ENCODE data around the gene COMMD9. TPM values are rescaled to one million over a fixed set of nuclear protein-coding genes. Genes with fewer than 3 reads are reported as not detected.

COMMD9 gene
- total and polyA plus RNA-seq, 8 donors: 16.5 to 47.6 (median 29.1) TPM

GRCh38 chr11:36282926-36283325 lies 6.3 kb downstream of the COMMD9 start:
- Histone ChIP-seq H3K4me3 (no peak overlapping the region), H3K4me1 (no peaks in the 10 kb centered on the region), H3K27me3 (no peaks in the 10 kb centered on the region), H3K27ac (no peak overlapping the region), H3K9me3 (no peaks in the 10 kb centered on the region), H3K36me3 (peaks cover 0 to 16% (median 0%) of the 10 kb centered on the region in 3 donors)
- no peak for TF ChIP-seq CTCF (IDR thresholded peaks at IDR 0.05)
- WGBS, 2 donors: 91 to 93% methylated on average over 1 of the region's 1 CpG
- no peak for ATAC-seq
- FAIRE-seq: no peak
- intact Hi-C loops (cut with DNase I): no loop called here
- no peak for DNase-seq

- no peak overlapping the region for H3K4me3 ChIP-seq
- 72 to 80% methylated on average over 4 of the region's 4 CpGs for WGBS, 2 donors
- intact Hi-C loops (cut with DNase I): no loop called here
- no peaks in the 10 kb centered on the region for H3K9me3 ChIP-seq
- H3K27me3 ChIP-seq: no peaks in the 10 kb centered on the region
- FAIRE-seq: no peak
- H3K36me3 ChIP-seq: peaks cover 0 to 16% (median 0%) of the 10 kb centered on the region in 3 donors
- no peak for ATAC-seq
- TF ChIP-seq CTCF (IDR thresholded peaks at IDR 0.05): no peak
- no peak for DNase-seq
- H3K27ac ChIP-seq: no peak overlapping the region
- no peaks in the 10 kb centered on the region for H3K4me1 ChIP-seq
Measured at GRCh38 chr11:36281850-36282249, 7.4 kb downstream of the COMMD9 start.

- DNase-seq (no peak), FAIRE-seq (no peak), ATAC-seq (no peak)
- H3K36me3 ChIP-seq: peaks cover 0 to 27% (median 3%) of the 10 kb centered on the region in 3 donors
- intact Hi-C loops (cut with DNase I): no loop called here
- H3K27ac ChIP-seq: no peak overlapping the region
- no peak for TF ChIP-seq CTCF (IDR thresholded peaks at IDR 0.05)
- WGBS, 2 donors: 63 to 83% methylated on average over 1 of the region's 1 CpG
- no peaks in the 10 kb centered on the region for H3K27me3 ChIP-seq
- no peak overlapping the region for H3K4me3 ChIP-seq
- no peaks in the 10 kb centered on the region for H3K4me1 ChIP-seq
- H3K9me3 ChIP-seq: no peaks in the 10 kb centered on the region
Measured at GRCh38 chr11:36280531-36280930, 8.7 kb downstream of the COMMD9 start.

GRCh38 chr11:36278531-36279282 lies 10.5 kb downstream of the COMMD9 start:
- Histone ChIP-seq H3K9me3 (no peaks in the 10 kb centered on the region), H3K4me1 (no peaks in the 10 kb centered on the region), H3K27me3 (no peaks in the 10 kb centered on the region), H3K36me3 (peaks cover 0 to 41% (median 12%) of the 10 kb centered on the region in 3 donors), H3K4me3 (no peak overlapping the region), H3K27ac (no peak overlapping the region)
- no peak for TF ChIP-seq CTCF (IDR thresholded peaks at IDR 0.05)
- peak in 3 of 4 donors; percentile 35 to 83 (median 77) for ATAC-seq
- no peak for DNase-seq
- intact Hi-C loops (cut with DNase I): no loop called here
- WGBS, 2 donors: 77 to 85% methylated on average over 13 of the region's 13 CpGs
- no peak for FAIRE-seq

- no peak for ATAC-seq
- Histone ChIP-seq H3K4me3 (no peak overlapping the region), H3K4me1 (no peaks in the 10 kb centered on the region), H3K27ac (no peak overlapping the region), H3K36me3 (peaks cover 0 to 38% (median 20%) of the 10 kb centered on the region in 3 donors), H3K9me3 (no peaks in the 10 kb centered on the region), H3K27me3 (no peaks in the 10 kb centered on the region)
- no peak for DNase-seq
- 91 to 93% methylated on average over 7 of the region's 7 CpGs for WGBS, 2 donors
- FAIRE-seq: no peak
- intact Hi-C loops (cut with DNase I): no loop called here
- TF ChIP-seq CTCF (IDR thresholded peaks at IDR 0.05): no peak
Measured at GRCh38 chr11:36274414-36274813, 14.8 kb downstream of the COMMD9 start.
